GM10266 (cell line): ENCODE results near the gene AOC3.

Experiments used
- DNase-seq: peaks from one replicate; pipeline ENCODE4 v3.0.0; 2012; ENCODE audit errors: extremely low spot score
- TF ChIP-seq, protein P1 (sequence below): IDR thresholded peaks from 2 replicates; pipeline ENCODE4 v1.5.1; 2012; ENCODE audit warnings: mild to moderate bottlenecking, low read depth; ENCODE audit not compliant: control insufficient read depth, insufficient read depth; ENCODE audit errors: missing control alignments

AOC3 gene, protein sequence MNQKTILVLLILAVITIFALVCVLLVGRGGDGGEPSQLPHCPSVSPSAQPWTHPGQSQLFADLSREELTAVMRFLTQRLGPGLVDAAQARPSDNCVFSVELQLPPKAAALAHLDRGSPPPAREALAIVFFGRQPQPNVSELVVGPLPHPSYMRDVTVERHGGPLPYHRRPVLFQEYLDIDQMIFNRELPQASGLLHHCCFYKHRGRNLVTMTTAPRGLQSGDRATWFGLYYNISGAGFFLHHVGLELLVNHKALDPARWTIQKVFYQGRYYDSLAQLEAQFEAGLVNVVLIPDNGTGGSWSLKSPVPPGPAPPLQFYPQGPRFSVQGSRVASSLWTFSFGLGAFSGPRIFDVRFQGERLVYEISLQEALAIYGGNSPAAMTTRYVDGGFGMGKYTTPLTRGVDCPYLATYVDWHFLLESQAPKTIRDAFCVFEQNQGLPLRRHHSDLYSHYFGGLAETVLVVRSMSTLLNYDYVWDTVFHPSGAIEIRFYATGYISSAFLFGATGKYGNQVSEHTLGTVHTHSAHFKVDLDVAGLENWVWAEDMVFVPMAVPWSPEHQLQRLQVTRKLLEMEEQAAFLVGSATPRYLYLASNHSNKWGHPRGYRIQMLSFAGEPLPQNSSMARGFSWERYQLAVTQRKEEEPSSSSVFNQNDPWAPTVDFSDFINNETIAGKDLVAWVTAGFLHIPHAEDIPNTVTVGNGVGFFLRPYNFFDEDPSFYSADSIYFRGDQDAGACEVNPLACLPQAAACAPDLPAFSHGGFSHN

DNA sequence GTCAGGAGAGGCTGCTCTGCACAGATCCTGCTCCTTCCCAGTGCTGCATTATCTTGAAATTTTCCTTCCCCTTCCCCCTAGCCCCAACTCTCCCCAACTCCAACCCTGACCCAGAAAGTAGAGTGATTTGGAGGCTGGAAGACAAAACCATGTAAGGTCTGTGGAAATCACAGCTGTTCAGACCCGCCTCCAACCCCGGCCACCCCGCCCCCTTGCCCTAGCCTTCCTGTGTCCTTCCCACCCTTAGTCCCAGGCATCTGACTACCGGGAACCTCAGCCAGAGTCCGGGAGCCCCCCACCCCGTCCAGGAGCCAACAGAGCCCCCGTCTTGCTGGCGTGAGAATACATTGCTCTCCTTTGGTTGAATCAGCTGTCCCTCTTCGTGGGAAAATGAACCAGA lies at the start of gene AOC3:
TSS of gene AOC3 (plus strand) at position 246 of the 400 bp plus-strand sequence. CDS start at position 391, 145 bp downstream.
- no peak for DNase-seq
- TF ChIP-seq, protein P1, sequence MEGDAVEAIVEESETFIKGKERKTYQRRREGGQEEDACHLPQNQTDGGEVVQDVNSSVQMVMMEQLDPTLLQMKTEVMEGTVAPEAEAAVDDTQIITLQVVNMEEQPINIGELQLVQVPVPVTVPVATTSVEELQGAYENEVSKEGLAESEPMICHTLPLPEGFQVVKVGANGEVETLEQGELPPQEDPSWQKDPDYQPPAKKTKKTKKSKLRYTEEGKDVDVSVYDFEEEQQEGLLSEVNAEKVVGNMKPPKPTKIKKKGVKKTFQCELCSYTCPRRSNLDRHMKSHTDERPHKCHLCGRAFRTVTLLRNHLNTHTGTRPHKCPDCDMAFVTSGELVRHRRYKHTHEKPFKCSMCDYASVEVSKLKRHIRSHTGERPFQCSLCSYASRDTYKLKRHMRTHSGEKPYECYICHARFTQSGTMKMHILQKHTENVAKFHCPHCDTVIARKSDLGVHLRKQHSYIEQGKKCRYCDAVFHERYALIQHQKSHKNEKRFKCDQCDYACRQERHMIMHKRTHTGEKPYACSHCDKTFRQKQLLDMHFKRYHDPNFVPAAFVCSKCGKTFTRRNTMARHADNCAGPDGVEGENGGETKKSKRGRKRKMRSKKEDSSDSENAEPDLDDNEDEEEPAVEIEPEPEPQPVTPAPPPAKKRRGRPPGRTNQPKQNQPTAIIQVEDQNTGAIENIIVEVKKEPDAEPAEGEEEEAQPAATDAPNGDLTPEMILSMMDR, result no peak

DNA sequence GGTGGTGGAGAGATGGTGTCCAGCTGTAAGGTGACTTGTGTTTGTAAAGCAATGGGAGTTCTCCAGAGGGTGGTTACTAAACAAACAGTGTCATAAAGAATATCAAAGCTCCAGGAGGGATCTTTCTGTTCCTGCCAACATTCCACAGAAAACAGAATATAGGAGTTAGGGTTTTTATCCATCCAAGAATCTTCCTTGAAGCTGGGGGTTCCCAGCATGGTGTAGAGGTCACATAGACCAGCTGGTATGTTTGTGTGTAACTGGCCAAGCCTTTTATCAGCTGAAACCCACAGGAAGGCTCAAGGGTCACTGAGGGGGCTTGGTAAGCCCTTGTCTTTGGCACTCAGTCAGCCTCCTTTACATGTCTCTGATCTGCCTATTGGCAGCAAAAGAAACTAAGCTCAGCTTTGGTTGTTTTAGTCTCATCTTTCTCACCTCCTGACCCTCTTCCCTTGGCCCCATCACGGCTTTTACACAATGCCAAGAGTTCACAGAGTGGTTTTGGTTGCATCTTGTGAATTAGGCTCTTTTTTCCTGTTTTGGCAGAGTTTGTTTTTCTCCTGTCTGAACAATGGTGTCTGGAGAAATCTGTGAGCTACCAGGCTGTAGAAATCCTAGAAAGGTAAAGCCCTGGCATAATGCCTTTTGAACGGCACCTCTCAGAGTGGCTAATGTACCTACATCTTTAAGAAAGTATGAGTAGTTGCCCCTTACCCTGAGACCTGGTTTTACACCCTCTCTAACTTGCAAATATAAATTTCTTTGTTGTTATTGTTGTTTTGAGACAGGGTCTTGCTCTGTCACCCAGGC lies 47.7 kb upstream of the AOC3 start:
- DNase-seq, result no peak
- TF ChIP-seq, protein P1, result no peak

DNA sequence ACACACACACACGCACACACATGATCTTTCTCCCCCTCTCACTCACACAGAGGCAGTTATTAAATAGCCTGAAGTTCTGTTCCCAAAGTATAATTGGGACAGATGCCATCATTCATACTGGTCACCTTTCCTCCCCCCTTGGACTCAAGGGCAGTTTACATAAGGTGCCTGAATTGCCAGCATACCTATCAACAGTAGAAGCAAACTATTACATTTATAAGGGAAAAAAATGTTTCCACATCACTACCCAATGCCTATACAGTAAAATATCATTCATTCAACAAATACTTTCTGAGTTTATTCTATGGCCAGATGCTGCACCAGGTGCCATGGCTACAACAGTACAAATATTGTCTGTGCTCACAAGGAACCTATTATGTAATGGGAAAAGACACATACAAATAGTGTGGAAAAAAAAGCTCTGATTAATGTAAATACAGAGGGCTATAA lies 46.1 kb upstream of the AOC3 start:
- TF ChIP-seq, protein P1, result no peak
- no peak for DNase-seq

DNA sequence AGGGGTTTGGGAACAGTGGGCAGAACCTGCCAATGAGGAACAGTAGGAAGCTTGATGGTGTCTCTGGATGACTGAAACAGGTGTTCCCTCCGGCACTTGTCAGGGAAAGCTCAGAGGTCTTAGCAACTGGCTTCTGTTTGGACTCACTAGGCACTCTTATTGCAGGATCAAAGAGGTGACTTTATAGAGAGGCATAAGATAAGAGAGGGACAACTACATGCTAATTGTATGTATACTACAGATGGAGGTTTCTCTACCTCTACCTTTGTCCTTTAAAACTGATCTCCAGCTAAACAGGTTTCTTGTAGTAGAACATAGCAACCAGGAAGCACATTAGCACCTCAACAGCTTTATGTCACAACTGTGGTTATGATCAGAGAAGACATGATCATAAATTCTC lies 44.8 kb upstream of the AOC3 start:
- TF ChIP-seq, protein P1, result no peak
- DNase-seq, result no peak

DNA sequence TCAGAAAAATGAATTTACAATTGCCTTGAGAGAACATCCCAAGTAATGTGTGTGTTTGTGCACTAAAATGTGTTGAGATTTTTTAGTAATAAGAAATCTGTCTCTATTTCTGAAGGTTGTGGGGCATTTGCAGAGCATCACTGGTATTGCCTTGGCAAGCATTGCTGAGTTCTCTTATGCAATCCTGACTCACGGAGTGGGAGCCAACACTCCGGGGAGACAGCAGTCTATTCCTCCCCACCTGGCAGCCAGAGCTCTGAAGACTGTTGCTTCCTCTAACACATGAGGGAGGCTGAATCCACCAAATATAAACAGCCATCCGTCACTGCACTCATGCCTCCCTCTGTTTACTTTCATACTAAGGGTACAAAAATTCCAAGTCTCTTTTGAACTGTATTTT lies 41.7 kb upstream of the AOC3 start:
- no peak for DNase-seq
- TF ChIP-seq, protein P1, result no peak

DNA sequence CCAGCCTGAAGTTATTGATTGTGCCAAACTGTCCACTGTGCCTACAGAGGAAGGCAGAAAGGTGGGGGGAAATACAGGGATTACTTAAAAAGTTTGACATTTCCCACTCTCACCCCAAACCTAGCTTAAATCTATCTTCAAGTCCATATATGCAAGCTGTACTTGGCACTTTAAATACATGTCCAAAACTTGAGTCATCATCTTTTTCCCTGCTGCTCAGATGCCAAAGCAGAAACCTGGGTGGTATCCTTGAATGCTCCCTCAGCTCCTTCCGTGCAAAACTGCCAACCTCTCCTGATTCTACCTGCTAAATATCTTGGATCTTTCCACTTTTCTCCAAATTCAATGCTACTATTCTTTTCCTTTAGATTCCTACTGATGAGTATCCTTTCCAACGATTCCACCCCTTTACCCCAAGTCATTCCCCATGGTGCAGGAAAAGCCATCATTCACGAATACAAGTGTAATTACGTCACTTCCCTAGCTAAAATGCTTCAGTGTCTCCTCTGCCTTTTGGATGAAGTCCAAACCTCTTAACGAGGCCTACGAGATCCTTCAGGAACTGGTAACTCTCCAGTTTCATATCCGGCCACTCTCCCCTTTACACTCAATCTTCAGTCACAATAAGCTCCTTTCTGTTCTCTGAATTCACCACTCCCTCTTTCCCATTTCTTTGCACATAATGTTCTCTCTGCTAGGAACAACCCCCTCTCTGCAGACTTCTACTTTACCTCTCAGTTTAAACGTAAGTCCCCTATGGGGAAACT lies 36.2 kb upstream of the AOC3 start:
- no peak for DNase-seq
- TF ChIP-seq, protein P1, result no peak
